Measurements from ENCODE around the gene DPM2.

- TF ChIP-seq CTCF (IDR thresholded peaks at IDR 0.05) (no peak), EP300 (IDR thresholded peaks at IDR 0.05) (no peak), POLR2AphosphoS5 (IDR thresholded peaks at IDR 0.05) (no peak)
These were observed 14.6 kb downstream of the DPM2 start for GRCh38 chr9:127923046-127923445.
